GM12892 (cell line): ENCODE results near the gene BCDIN3D.

Experiments used
- DNase-seq: peaks from one replicate; pipeline ENCODE4 v3.0.0; 2011; ENCODE audit not compliant: insufficient read length
- FAIRE-seq: peaks from 2 replicates; lab custom pipeline; 2011; peaks lifted over from hg19 to GRCh38; lab: Jason Lieb, UNC
- POLR2A ChIP-seq: IDR thresholded peaks from 2 replicates; pipeline ENCODE4 v1.6.1; 2011; ENCODE audit warnings: low read depth, low read length, control low read depth
- POLR2AphosphoS5 ChIP-seq: IDR thresholded peaks from 2 replicates; pipeline ENCODE4 v1.6.1; 2011; ENCODE audit warnings: low read depth, low read length, control low read depth
- TAF1 ChIP-seq: IDR thresholded peaks from 2 replicates; pipeline ENCODE4 v1.6.1; 2011; ENCODE audit warnings: low read depth, mild to moderate bottlenecking, control low read depth, low read length, borderline replicate concordance

BCDIN3D gene

GRCh38 chr12:49790741-49791555, 52.0 kb downstream of the BCDIN3D start:
- DNase-seq = no peak
- TF ChIP-seq TAF1 (no peak), POLR2AphosphoS5 (no peak), POLR2A (no peak)
- no peak for FAIRE-seq

- TF ChIP-seq POLR2AphosphoS5 (no peak), TAF1 (no peak), POLR2A (no peak)
- no peak for DNase-seq
- no peak for FAIRE-seq
Observed at GRCh38 chr12:49789992-49790391, 52.9 kb downstream of the BCDIN3D start.

- TF ChIP-seq POLR2A (no peak), POLR2AphosphoS5 (no peak), TAF1 (no peak)
- DNase-seq (no peak), FAIRE-seq (no peak)
Observed at GRCh38 chr12:49787672-49788071, 55.2 kb downstream of the BCDIN3D start.
